SK-N-SH (cell line): ENCODE results near the gene CD276. TPM values are rescaled to one million over a fixed set of nuclear protein-coding genes. Genes with fewer than 3 reads are reported as not detected.

Experiments used
- CTCF ChIA-PET: fragments of 300-600, 350-600 bp; formaldehyde crosslinking; extraction: SDS; loops from one replicate; lab custom pipeline; 2021; lab: Yijun Ruan, JAX
- POLR2A ChIA-PET: fragments of 350-600 bp; sonication (Branson Sonifier 250); formaldehyde crosslinking; extraction: SDS; loops from one replicate; lab custom pipeline; 2020; ENCODE audit warnings: antibody characterized with exemption, inconsistent platforms; lab: Yijun Ruan, JAX
- DNase-seq: peaks from one replicate; pipeline ENCODE4 v3.0.0; 2012
- H2AFZ ChIP-seq: fragments of 200-600 bp; sonication (generic); 2 replicates; pipeline ENCODE4 v1.8.1; 2016; ENCODE audit warnings: antibody characterized with exemption, mild to moderate bottlenecking, low read depth
- H3F3A ChIP-seq: fragments of 200-600 bp; sonication (generic); replicated peaks from 2 replicates; pipeline ENCODE3; 2016; ENCODE audit warnings: antibody characterized with exemption, mild to moderate bottlenecking; ENCODE audit not compliant: insufficient read depth
- H3K27ac ChIP-seq, 2 experiments: fragments of 200-500 bp in 1 of 2; fragments of 200-600 bp in 1 of 2; sonication (Bioruptor generic) in 1 of 2; sonication (generic), shearing (Covaris generic) in 1 of 2; 2 replicates each; pipeline versions ENCODE4 v1.5.1 to v1.6.1; 2014 to 2016; ENCODE audit warnings: low read depth in 2 of 2, inconsistent platforms in 1 of 2, low read length in 1 of 2, mild to moderate bottlenecking in 1 of 2, mixed read lengths in 1 of 2
- H3K27me3 ChIP-seq: fragments of 200-600 bp; sonication (generic), shearing (Covaris generic); 2 replicates; pipeline ENCODE4 v1.6.1; 2016; ENCODE audit warnings: mixed run types; ENCODE audit not compliant: insufficient read depth
- H3K36me3 ChIP-seq, 2 experiments: fragments of 200-500 bp in 1 of 2; fragments of 200-600 bp in 1 of 2; sonication (Bioruptor generic) in 1 of 2; sonication (generic) in 1 of 2; replicated peaks in 1 of 2; 2 replicates each; pipeline versions ENCODE3 to v1.5.1; 2014 to 2016; ENCODE audit warnings: low read length in 1 of 2, mild to moderate bottlenecking in 1 of 2; ENCODE audit not compliant: insufficient read depth in 2 of 2, control insufficient read depth in 1 of 2
- H3K4me1 ChIP-seq, 2 experiments: fragments of 200-500 bp in 1 of 2; fragments of 200-600 bp in 1 of 2; sonication (Bioruptor generic) in 1 of 2; sonication (generic), shearing (Covaris generic) in 1 of 2; 2 replicates each; pipeline versions ENCODE4 v1.5.1 to v1.6.1; 2014 to 2016; ENCODE audit warnings: low read depth in 1 of 2, low read length in 1 of 2, mixed run types in 1 of 2; ENCODE audit not compliant: insufficient read depth in 2 of 2, control insufficient read depth in 1 of 2
- H3K4me2 ChIP-seq: fragments of 200-600 bp; sonication (generic), shearing (Covaris generic); 2 replicates; pipeline ENCODE4 v1.6.1; 2017; ENCODE audit warnings: mixed run types
- H3K4me3 ChIP-seq, 2 experiments: fragments of 200-500 bp in 1 of 2; fragments of 200-600 bp in 1 of 2; sonication (Bioruptor generic) in 1 of 2; sonication (generic), shearing (Covaris generic) in 1 of 2; 2 replicates each; pipeline versions ENCODE4 v1.5.1 to v1.8.1; 2014 to 2016; ENCODE audit warnings: low read depth in 2 of 2, inconsistent platforms in 1 of 2, low read length in 1 of 2, mild to moderate bottlenecking in 1 of 2, mixed read lengths in 1 of 2, moderate library complexity in 1 of 2
- H3K79me2 ChIP-seq: fragments of 200-600 bp; sonication (generic); 2 replicates; pipeline ENCODE4 v1.8.1; 2017; ENCODE audit warnings: mild to moderate bottlenecking; ENCODE audit not compliant: insufficient read depth
- H3K9ac ChIP-seq: fragments of 200-600 bp; sonication (generic); 2 replicates; pipeline ENCODE4 v1.6.1; 2017; ENCODE audit warnings: mixed run types
- H3K9me2 ChIP-seq: fragments of 200-600 bp; sonication (generic); 2 replicates; pipeline ENCODE4 v1.6.1; 2017; ENCODE audit warnings: mixed run types
- H3K9me3 ChIP-seq: fragments of 200-600 bp; sonication (generic); 2 replicates; pipeline ENCODE4 v1.6.1; 2017; ENCODE audit warnings: mixed run types, mild to moderate bottlenecking, moderate library complexity
- H4K20me1 ChIP-seq: fragments of 200-600 bp; sonication (generic); 2 replicates; pipeline ENCODE4 v1.6.1; 2017; ENCODE audit warnings: mild to moderate bottlenecking, mixed run types; ENCODE audit not compliant: insufficient read depth
- MAX ChIP-seq: IDR thresholded peaks from 2 replicates; pipeline ENCODE4 v1.4.0; 2012; ENCODE audit warnings: low read depth
- NFIC ChIP-seq: IDR thresholded peaks from 2 replicates; pipeline ENCODE4 v1.4.0; 2012; ENCODE audit warnings: borderline replicate concordance
- REST ChIP-seq: IDR thresholded peaks from 2 replicates; pipeline ENCODE4 v1.6.1; 2012; ENCODE audit warnings: mild to moderate bottlenecking, low read depth, low read length, moderate library complexity
- TAF1 ChIP-seq: IDR thresholded peaks from 2 replicates; pipeline ENCODE4 v1.6.1; 2012; ENCODE audit warnings: low read depth, mild to moderate bottlenecking, low read length, moderate library complexity, borderline replicate concordance
- ZBTB33 ChIP-seq: IDR thresholded peaks from 2 replicates; pipeline ENCODE4 v1.4.0; 2012; ENCODE audit warnings: low read depth, borderline replicate concordance
- WGBS: methylation state at CpG from one replicate; pipeline ENCODE4 v1.1.6; 2017; ENCODE audit warnings: low lambda C conversion rate; 5-methylcytosine and 5-hydroxymethylcytosine counted together
- polyA plus RNA-seq, 3 experiments: library from polyadenylated mRNA; depleted of rRNA; stranded (reverse); fragments of >200 nt; gene quantifications; 2 replicates each; pipeline ENCODE4 v1.2.3, GENCODE V29; 2012

CD276 gene
- polyA plus RNA-seq, 1 of the 3 experiments (the other 2 are of a cell fraction), result 86.2 TPM

GRCh38 chr15:73718694-73719093 is 34.5 kb downstream of the CD276 start:
- Histone ChIP-seq H3K79me2 (no peaks in the 10 kb centered on the region), H3K27ac (no peak overlapping the region), H3K9ac (no peak overlapping the region), H3K4me3 (no peak overlapping the region), H3K9me2 (no peaks in the 10 kb centered on the region), H3K4me2 (no peak overlapping the region), H2AFZ (no peak overlapping the region), H3K36me3 (peaks cover 2 to 9% of the 10 kb centered on the region in 2 experiments), H3K4me1 (peaks cover 0 to 4% of the 10 kb centered on the region in 2 experiments; a peak in 1 of 4 replicates), H3K27me3 (no peaks in the 10 kb centered on the region), H4K20me1 (no peaks in the 10 kb centered on the region), H3F3A (peaks cover 16% of the 10 kb centered on the region), H3K9me3 (no peaks in the 10 kb centered on the region)
- CTCF ChIA-PET, result interaction anchor here (0.9 to 7.6 kb wide), 7 partner anchors 9 to 422 kb away, joined by 3 to 46 read pairs (median 3); no protein-coding TSS in a partner anchor
- POLR2A ChIA-PET, result no interaction called here
- WGBS, result 57% methylated on average over 4 of the region's 4 CpGs
- no peak for DNase-seq
- TF ChIP-seq TAF1, result no peak
- TF ChIP-seq ZBTB33, result no peak
- TF ChIP-seq NFIC, result no peak

- CTCF ChIA-PET, result interaction anchor here (0.6 to 7.6 kb wide), 7 partner anchors 18 to 185 kb away, joined by 3 to 46 read pairs (median 4); no protein-coding TSS in a partner anchor
- Histone ChIP-seq H3K27ac (no peak overlapping the region), H3K4me1 (peaks cover 0 to 3% of the 10 kb centered on the region in 2 experiments; a peak in 1 of 4 replicates), H3K9ac (no peak overlapping the region), H2AFZ (no peak overlapping the region), H3K4me3 (no peak overlapping the region), H3K27me3 (no peaks in the 10 kb centered on the region), H4K20me1 (no peaks in the 10 kb centered on the region), H3K4me2 (no peak overlapping the region), H3K9me2 (no peaks in the 10 kb centered on the region), H3K36me3 (no peaks in the 10 kb centered on the region), H3F3A (no peaks in the 10 kb centered on the region), H3K79me2 (no peaks in the 10 kb centered on the region), H3K9me3 (no peaks in the 10 kb centered on the region)
- POLR2A ChIA-PET, result no interaction called here
- no peak for DNase-seq
- TF ChIP-seq REST (peak; percentile 53; the same call in 1 of the 2 replicates), MAX (no peak), NFIC (no peak)
- WGBS, result 70% methylated on average over 3 of the region's 3 CpGs
Measured at GRCh38 chr15:73722425-73722824, 38.2 kb downstream of the CD276 start.
